ENCODE measurements around the gene RHBDF2. TPM values are rescaled to one million over a fixed set of nuclear protein-coding genes. Genes with fewer than 3 reads are reported as not detected.

The RHBDF2 gene
- 10 to 100 TPM in 2 of 4 donors, 1 to 10 TPM in 2; 2.0 to 43.2 (median 10.9) TPM for polyA plus RNA-seq
- long read RNA-seq, donor 1 = 0 reads
- long read RNA-seq, donor 2 = 0 reads
- long read RNA-seq, donor 3 = 0 reads
- long read RNA-seq, donor 4 = 0 reads
- long read RNA-seq, donor 5, partial matches to known transcripts = 0 of 2 reads
- long read RNA-seq, donor 5, other reads (novel, unspliced or antisense) = 0 of 2 reads
- long read RNA-seq, donor 6 = 0 reads
- long read RNA-seq, donor 7 = 0 reads
- long read RNA-seq, donor 8 = 0 reads
- long read RNA-seq, donor 9 = 0 reads
- long read RNA-seq, donor 10 = 0 reads

GRCh38 chr17:76501018-76501826 is at the start of gene RHBDF2:
TSS of gene RHBDF2 (minus strand) at chr17:76501423. CDS start at chr17:76481524, 19,899 bp downstream.
- H3K4me3 ChIP-seq (ENCODE audit: low read depth in 1 of 3, low read length in 3 of 3) = peak within 1 kb of the TSS; percentile 63 to 83 (median 67)
- 1 to 2% (median 1%) methylated on average over 49 to 72 of the region's 72 CpGs for WGBS, 3 donors
- no peaks in the 10 kb centered on the region for H3K9me3 ChIP-seq (ENCODE audit: control insufficient read depth in 2 of 2, insufficient read depth in 1 of 2, low read depth in 1 of 2, low read length in 1 of 2)
- no peaks in the 10 kb centered on the region for H3K27me3 ChIP-seq (ENCODE audit: control insufficient read depth in 3 of 3, insufficient read depth in 3 of 3, low read length in 3 of 3)
- DNase-seq (peak; percentile 89 to 95), FAIRE-seq (no peak)
- H3K4me1 ChIP-seq (ENCODE audit: control insufficient read depth in 3 of 3, insufficient read depth in 2 of 3, low read depth in 1 of 3, low read length in 2 of 3) = peaks cover 9 to 54% (median 19%) of the 10 kb centered on the region in 3 donors
- H3K27ac ChIP-seq (ENCODE audit: low read depth in 1 of 3, low read length in 2 of 3) = peak within 1 kb of the TSS; percentile 60 to 85 (median 70)
- peaks cover 0 to 13% (median 0%) of the 10 kb centered on the region in 3 donors for H3K36me3 ChIP-seq (ENCODE audit: control insufficient read depth in 3 of 3, insufficient read depth in 2 of 3, low read depth in 1 of 3, low read length in 3 of 3)

DNA sequence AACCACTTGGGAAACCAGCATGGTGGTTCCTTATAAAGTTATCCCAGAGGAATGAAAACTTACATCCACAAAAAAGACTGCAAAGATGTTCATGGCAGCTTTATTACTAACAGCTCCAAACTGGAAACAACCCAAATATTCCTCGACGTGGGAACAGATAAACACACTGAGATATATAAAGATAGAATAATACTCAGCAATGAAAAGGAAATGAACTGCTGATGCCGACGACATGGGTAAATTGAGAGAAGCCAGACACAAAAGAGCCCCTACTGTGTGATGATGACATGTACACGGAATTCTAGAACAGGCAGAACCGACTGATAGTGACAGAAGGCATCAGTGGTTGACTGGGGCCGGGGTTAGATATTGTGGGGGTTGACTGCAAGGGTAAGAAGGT is 48.3 kb upstream of the RHBDF2 start:
- Histone ChIP-seq H3K4me1 (ENCODE audit: control insufficient read depth in 3 of 3, insufficient read depth in 2 of 3, low read depth in 1 of 3, low read length in 2 of 3) (peaks cover 0 to 9% (median 7%) of the 10 kb centered on the region in 3 donors), H3K4me3 (ENCODE audit: low read depth in 1 of 3, low read length in 3 of 3) (no peak overlapping the region), H3K27me3 (ENCODE audit: control insufficient read depth in 3 of 3, insufficient read depth in 3 of 3, low read length in 3 of 3) (peaks cover 0 to 7% (median 0%) of the 10 kb centered on the region in 3 donors), H3K9me3 (ENCODE audit: control insufficient read depth in 2 of 2, insufficient read depth in 1 of 2, low read depth in 1 of 2, low read length in 1 of 2) (no peaks in the 10 kb centered on the region), H3K36me3 (ENCODE audit: control insufficient read depth in 3 of 3, insufficient read depth in 2 of 3, low read depth in 1 of 3, low read length in 3 of 3) (peaks cover 0 to 4% (median 0%) of the 10 kb centered on the region in 3 donors), H3K27ac (ENCODE audit: low read depth in 1 of 3, low read length in 2 of 3) (no peak overlapping the region)
- DNase-seq = no peak
- no peak for FAIRE-seq
- 84 to 91% (median 86%) methylated on average over 7 of the region's 7 CpGs for WGBS, 3 donors

GRCh38 chr17:76549215-76549518 is 47.9 kb upstream of the RHBDF2 start:
- no peak for FAIRE-seq
- no peak overlapping the region for H3K4me3 ChIP-seq (ENCODE audit: low read depth in 1 of 3, low read length in 3 of 3)
- H3K36me3 ChIP-seq (ENCODE audit: control insufficient read depth in 3 of 3, insufficient read depth in 2 of 3, low read depth in 1 of 3, low read length in 3 of 3) = peaks cover 0 to 4% (median 0%) of the 10 kb centered on the region in 3 donors
- peaks cover 0 to 11% (median 0%) of the 10 kb centered on the region in 3 donors for H3K27me3 ChIP-seq (ENCODE audit: control insufficient read depth in 3 of 3, insufficient read depth in 3 of 3, low read length in 3 of 3)
- no peaks in the 10 kb centered on the region for H3K9me3 ChIP-seq (ENCODE audit: control insufficient read depth in 2 of 2, insufficient read depth in 1 of 2, low read depth in 1 of 2, low read length in 1 of 2)
- 83 to 85% (median 84%) methylated on average over 9 of the region's 9 CpGs for WGBS, 3 donors
- H3K4me1 ChIP-seq (ENCODE audit: control insufficient read depth in 3 of 3, insufficient read depth in 2 of 3, low read depth in 1 of 3, low read length in 2 of 3) = peaks cover 0 to 11% (median 9%) of the 10 kb centered on the region in 3 donors
- DNase-seq = no peak
- H3K27ac ChIP-seq (ENCODE audit: low read depth in 1 of 3, low read length in 2 of 3) = no peak overlapping the region

DNA sequence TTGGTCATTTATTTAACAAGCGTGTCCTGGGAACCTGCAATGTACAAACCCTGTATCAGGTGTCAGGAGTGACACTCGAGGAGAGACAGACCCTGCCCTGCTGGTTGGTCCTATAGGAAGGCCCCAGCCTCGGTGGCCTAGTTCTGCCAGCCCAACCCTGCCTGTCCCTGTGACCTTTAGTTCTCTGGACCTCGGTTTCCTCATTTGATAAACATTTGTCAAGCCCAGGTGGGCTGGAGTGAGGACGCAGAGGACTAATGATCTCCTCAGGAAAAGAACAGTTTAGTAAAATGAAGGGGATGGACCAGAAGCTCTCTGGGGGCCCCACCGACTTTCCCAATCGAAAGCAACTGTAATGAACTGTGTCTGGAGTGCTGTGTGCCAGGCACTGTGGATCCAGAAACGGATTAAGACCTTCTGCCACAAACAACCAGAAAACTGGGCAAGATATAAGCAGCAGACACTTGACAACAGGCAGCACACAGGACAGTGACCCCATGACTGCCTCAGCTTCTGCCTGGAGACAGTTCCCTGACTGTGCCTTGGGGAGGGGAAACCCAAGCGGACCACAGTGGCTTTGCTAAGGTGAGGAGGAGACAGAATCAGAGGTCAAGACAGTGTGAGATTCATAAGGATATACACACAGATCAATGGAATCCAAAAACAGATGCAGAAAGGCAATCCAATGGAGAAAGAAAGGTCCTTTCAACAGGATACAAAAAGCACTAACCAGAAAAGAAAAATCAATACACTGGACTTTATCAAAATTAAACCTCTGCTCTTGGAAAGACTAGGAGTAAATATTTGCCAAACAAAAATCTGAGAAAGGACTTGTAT is 47.4 kb upstream of the RHBDF2 start:
- 52 to 62% (median 53%) methylated on average over 9 of the region's 9 CpGs for WGBS, 3 donors
- H3K27ac ChIP-seq (ENCODE audit: low read depth in 1 of 3, low read length in 2 of 3) = no peak overlapping the region
- H3K4me3 ChIP-seq (ENCODE audit: low read depth in 1 of 3, low read length in 3 of 3) = no peak overlapping the region
- H3K27me3 ChIP-seq (ENCODE audit: control insufficient read depth in 3 of 3, insufficient read depth in 3 of 3, low read length in 3 of 3) = peaks cover 0 to 15% (median 0%) of the 10 kb centered on the region in 3 donors
- peaks cover 0 to 12% (median 9%) of the 10 kb centered on the region in 3 donors for H3K4me1 ChIP-seq (ENCODE audit: control insufficient read depth in 3 of 3, insufficient read depth in 2 of 3, low read depth in 1 of 3, low read length in 2 of 3)
- no peaks in the 10 kb centered on the region for H3K9me3 ChIP-seq (ENCODE audit: control insufficient read depth in 2 of 2, insufficient read depth in 1 of 2, low read depth in 1 of 2, low read length in 1 of 2)
- H3K36me3 ChIP-seq (ENCODE audit: control insufficient read depth in 3 of 3, insufficient read depth in 2 of 3, low read depth in 1 of 3, low read length in 3 of 3) = peaks cover 0 to 4% (median 0%) of the 10 kb centered on the region in 3 donors
- DNase-seq = no peak
- FAIRE-seq = no peak

GRCh38 chr17:76547642-76548202 is 46.5 kb upstream of the RHBDF2 start:
- Histone ChIP-seq H3K4me3 (ENCODE audit: low read depth in 1 of 3, low read length in 3 of 3) (no peak overlapping the region), H3K9me3 (ENCODE audit: control insufficient read depth in 2 of 2, insufficient read depth in 1 of 2, low read depth in 1 of 2, low read length in 1 of 2) (no peaks in the 10 kb centered on the region), H3K4me1 (ENCODE audit: control insufficient read depth in 3 of 3, insufficient read depth in 2 of 3, low read depth in 1 of 3, low read length in 2 of 3) (peaks cover 0 to 12% (median 9%) of the 10 kb centered on the region in 3 donors), H3K27me3 (ENCODE audit: control insufficient read depth in 3 of 3, insufficient read depth in 3 of 3, low read length in 3 of 3) (peaks cover 0 to 23% (median 0%) of the 10 kb centered on the region in 3 donors), H3K27ac (ENCODE audit: low read depth in 1 of 3, low read length in 2 of 3) (no peak overlapping the region), H3K36me3 (ENCODE audit: control insufficient read depth in 3 of 3, insufficient read depth in 2 of 3, low read depth in 1 of 3, low read length in 3 of 3) (no peaks in the 10 kb centered on the region)
- FAIRE-seq (no peak), DNase-seq (no peak)
- 83 to 90% (median 84%) methylated on average over 2 of the region's 2 CpGs for WGBS, 3 donors

- H3K4me1 ChIP-seq (ENCODE audit: control insufficient read depth in 3 of 3, insufficient read depth in 2 of 3, low read depth in 1 of 3, low read length in 2 of 3) = peaks cover 0 to 12% (median 9%) of the 10 kb centered on the region in 3 donors
- DNase-seq = peak; percentile 48 to 63
- peaks cover 0 to 24% (median 0%) of the 10 kb centered on the region in 3 donors for H3K27me3 ChIP-seq (ENCODE audit: control insufficient read depth in 3 of 3, insufficient read depth in 3 of 3, low read length in 3 of 3)
- 41 to 65% (median 49%) methylated on average over 3 of the region's 3 CpGs for WGBS, 3 donors
- no peak for FAIRE-seq
- no peaks in the 10 kb centered on the region for H3K36me3 ChIP-seq (ENCODE audit: control insufficient read depth in 3 of 3, insufficient read depth in 2 of 3, low read depth in 1 of 3, low read length in 3 of 3)
- H3K4me3 ChIP-seq (ENCODE audit: low read depth in 1 of 3, low read length in 3 of 3) = no peak overlapping the region
- H3K9me3 ChIP-seq (ENCODE audit: control insufficient read depth in 2 of 2, insufficient read depth in 1 of 2, low read depth in 1 of 2, low read length in 1 of 2) = no peaks in the 10 kb centered on the region
- H3K27ac ChIP-seq (ENCODE audit: low read depth in 1 of 3, low read length in 2 of 3) = peak overlapping the region in 1 of 3 donors; percentile 55
These were observed 46.0 kb upstream of the RHBDF2 start for GRCh38 chr17:76547183-76547641.

DNA sequence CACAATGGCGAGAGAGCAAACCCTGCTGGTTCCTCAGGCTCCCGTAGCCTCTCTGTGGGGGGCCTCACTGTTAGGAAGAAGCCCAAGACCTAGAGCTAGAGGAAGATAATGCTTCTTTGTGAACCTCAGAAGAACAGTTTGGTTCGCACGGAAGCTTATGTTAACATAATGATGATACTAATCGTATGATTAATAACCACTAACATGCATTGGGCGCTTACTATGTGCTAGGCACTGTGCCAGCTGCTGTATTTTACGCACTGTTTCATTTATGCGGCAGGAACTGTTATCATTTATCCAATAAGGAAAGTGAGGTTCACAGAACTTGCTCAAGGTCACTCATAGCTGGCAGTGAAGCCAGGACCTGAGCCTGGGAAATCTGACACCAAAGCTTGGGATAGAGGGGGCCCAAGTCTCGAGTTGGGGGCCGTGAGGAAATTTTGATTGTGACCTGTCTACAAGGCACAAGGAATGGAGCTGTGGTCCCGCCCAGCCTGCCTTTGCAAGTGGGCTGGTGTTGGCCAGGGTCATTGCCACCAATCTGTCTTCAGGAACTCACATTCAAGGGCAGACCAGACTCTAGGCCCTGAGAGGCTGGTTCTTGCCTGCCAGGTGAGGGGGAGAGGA is 45.4 kb upstream of the RHBDF2 start:
- H3K9me3 ChIP-seq (ENCODE audit: control insufficient read depth in 2 of 2, insufficient read depth in 1 of 2, low read depth in 1 of 2, low read length in 1 of 2) = no peaks in the 10 kb centered on the region
- FAIRE-seq = no peak

More for the DNA sequence above, 45.4 kb upstream of the RHBDF2 start:
- H3K27me3 ChIP-seq (ENCODE audit: control insufficient read depth in 3 of 3, insufficient read depth in 3 of 3, low read length in 3 of 3) = peaks cover 0 to 24% (median 0%) of the 10 kb centered on the region in 3 donors
- DNase-seq = peak in 1 of 2 donors; percentile 80
- no peaks in the 10 kb centered on the region for H3K36me3 ChIP-seq (ENCODE audit: control insufficient read depth in 3 of 3, insufficient read depth in 2 of 3, low read depth in 1 of 3, low read length in 3 of 3)
- H3K27ac ChIP-seq (ENCODE audit: low read depth in 1 of 3, low read length in 2 of 3) = peak overlapping the region in 1 of 3 donors; percentile 55
- H3K4me3 ChIP-seq (ENCODE audit: low read depth in 1 of 3, low read length in 3 of 3) = no peak overlapping the region
- peaks cover 0 to 12% (median 9%) of the 10 kb centered on the region in 3 donors for H3K4me1 ChIP-seq (ENCODE audit: control insufficient read depth in 3 of 3, insufficient read depth in 2 of 3, low read depth in 1 of 3, low read length in 2 of 3)
- WGBS, 3 donors = 14 to 44% (median 29%) methylated on average over 11 of the region's 11 CpGs

Measured in small intestine (tissue), 16 donors.